Measurements from ENCODE around the gene MRO. TPM values are rescaled to one million over a fixed set of nuclear protein-coding genes. Genes with fewer than 3 reads are reported as not detected.
A peak's percentile ranks its signal among the peaks of the same experiment; 100 is the strongest.

Gene MRO
- total RNA-seq (1 to 10 TPM in 2 of 5 donors, under 1 TPM in 1, not detected in 2; 0.45 to 2.0 (median 1.3) TPM), polyA plus RNA-seq (1 to 10 TPM in 1 of 3 donors, under 1 TPM in 1, not detected in 1; 0.13 to 1.8 TPM)
- long read RNA-seq, donor 1, result 0 reads
- long read RNA-seq, donor 2, result 0 reads
- long read RNA-seq, donor 3, result 0 reads
- long read RNA-seq, donor 4, result 0 reads
- long read RNA-seq, donor 5, result 0 reads
- long read RNA-seq, donor 6, partial matches to known transcripts, result 100 of 100 reads
- long read RNA-seq, donor 6, other reads (novel, unspliced or antisense), result 0 of 100 reads
- long read RNA-seq, donor 7, result 0 reads
- long read RNA-seq, donor 8, result 0 reads
- long read RNA-seq, donor 9, result 0 reads
- long read RNA-seq, donor 10, result 0 reads

GRCh38 chr18:50819728-50820378 is at the start of gene MRO:
MRO (minus strand) TSS chr18:50820016; CDS start chr18:50809400, 10,616 bp downstream.
- H3K27me3 ChIP-seq, result no peaks in the 10 kb centered on the region
- peak; percentile 88 to 94 for DNase-seq
- intact Hi-C loops (cut with DNase I; ENCODE audit: low total_unique reads), result loop anchor here (10.0 kb wide), 1 partner anchor 205 kb away; no protein-coding TSS in a partner anchor
- 1 to 4% (median 2%) methylated on average over 24 of the region's 24 CpGs for WGBS, 5 donors
- H3K9me3 ChIP-seq, result no peaks in the 10 kb centered on the region
- peak within 1 kb of the TSS in 4 of 5 donors; percentile 1 to 55 (median 48) for H3K27ac ChIP-seq
- peak; percentile 47 to 77 (median 57) for TF ChIP-seq POLR2AphosphoS5 (IDR thresholded peaks at IDR 0.05)
- TF ChIP-seq POLR2A (IDR thresholded peaks at IDR 0.05), result no peak
- TF ChIP-seq EP300 (IDR thresholded peaks at IDR 0.05), result peak; percentile 64
- peak in 5 of 7 experiments; percentile 80 to 89 (median 86) for TF ChIP-seq CTCF (IDR thresholded peaks at IDR 0.05)
- H3K36me3 ChIP-seq, result no peaks in the 10 kb centered on the region
- H3K4me3 ChIP-seq, result peak within 1 kb of the TSS; percentile 30 to 51 (median 40)
- peaks cover 21 to 32% (median 24%) of the 10 kb centered on the region in 4 donors for H3K4me1 ChIP-seq

DNA sequence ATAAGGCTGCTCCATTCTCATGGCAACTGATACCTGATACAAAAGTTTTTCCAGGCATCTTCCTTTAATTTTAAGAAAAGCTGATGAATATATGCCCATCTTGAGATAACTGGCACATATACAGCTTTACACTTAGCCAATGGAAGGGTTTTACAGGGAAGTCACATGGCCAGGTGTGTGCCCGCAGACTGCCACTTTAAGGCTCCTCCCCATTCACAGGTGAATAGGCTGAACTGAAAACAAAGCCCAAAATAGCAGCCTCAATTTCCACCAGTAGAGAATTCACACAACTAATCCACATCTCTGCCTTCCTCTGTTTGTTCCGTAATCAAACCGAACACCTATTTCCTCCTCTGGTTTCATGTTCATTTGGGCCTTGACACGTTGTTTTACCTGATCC is 49.3 kb upstream of the MRO start:
- no peak for TF ChIP-seq CTCF (IDR thresholded peaks at IDR 0.05)
- TF ChIP-seq EP300 (IDR thresholded peaks at IDR 0.05), result no peak
- TF ChIP-seq POLR2A (IDR thresholded peaks at IDR 0.05), result no peak
- no peak for TF ChIP-seq POLR2AphosphoS5 (IDR thresholded peaks at IDR 0.05)
- 40 to 69% (median 47%) methylated on average over 4 of the region's 4 CpGs for WGBS, 5 donors
- Histone ChIP-seq H3K4me3 (no peak overlapping the region), H3K4me1 (peaks cover 0 to 24% (median 3%) of the 10 kb centered on the region in 4 donors), H3K9me3 (no peaks in the 10 kb centered on the region), H3K36me3 (no peaks in the 10 kb centered on the region), H3K27me3 (no peaks in the 10 kb centered on the region), H3K27ac (peak overlapping the region in 1 of 5 donors; percentile 9)
- DNase-seq, result no peak
- intact Hi-C loops (cut with DNase I; ENCODE audit: low total_unique reads), result no loop called here

DNA sequence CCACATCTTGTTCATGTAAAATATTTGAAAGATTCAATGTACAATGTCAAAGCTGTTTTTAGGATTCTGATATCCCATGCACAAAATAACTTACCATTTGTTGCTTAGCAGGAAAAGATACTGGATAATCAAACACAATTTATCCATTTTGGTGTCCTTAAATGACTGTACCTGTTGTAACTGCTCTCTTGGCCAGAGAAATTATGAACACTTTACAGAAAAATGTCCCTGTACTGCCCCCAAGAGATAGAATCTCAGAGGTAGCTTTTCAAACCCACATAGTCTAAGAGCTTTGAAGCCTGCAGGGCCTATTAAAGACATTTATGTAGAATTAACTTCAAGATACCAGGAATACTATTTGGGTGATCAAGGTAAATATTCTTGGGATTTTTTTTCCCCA is 46.9 kb upstream of the MRO start:
- H3K4me1 ChIP-seq, result peaks cover 0 to 34% (median 7%) of the 10 kb centered on the region in 4 donors
- no peaks in the 10 kb centered on the region for H3K9me3 ChIP-seq
- intact Hi-C loops (cut with DNase I; ENCODE audit: low total_unique reads), result no loop called here
- no peak overlapping the region for H3K4me3 ChIP-seq
- H3K27ac ChIP-seq, result no peak overlapping the region
- no peaks in the 10 kb centered on the region for H3K36me3 ChIP-seq
- peak in 1 of 2 donors; percentile 39 for DNase-seq
- H3K27me3 ChIP-seq, result no peaks in the 10 kb centered on the region
- TF ChIP-seq POLR2AphosphoS5 (IDR thresholded peaks at IDR 0.05) (no peak), CTCF (IDR thresholded peaks at IDR 0.05) (no peak)

GRCh38 chr18:50863840-50864375 is 44.1 kb upstream of the MRO start:
- 23 to 37% (median 31%) methylated on average over 4 of the region's 4 CpGs for WGBS, 5 donors
- no peak for DNase-seq
- Histone ChIP-seq H3K4me1 (peaks cover 0 to 24% (median 4%) of the 10 kb centered on the region in 4 donors), H3K27ac (no peak overlapping the region), H3K27me3 (no peaks in the 10 kb centered on the region), H3K36me3 (no peaks in the 10 kb centered on the region), H3K9me3 (no peaks in the 10 kb centered on the region), H3K4me3 (no peak overlapping the region)
- TF ChIP-seq CTCF (IDR thresholded peaks at IDR 0.05) (no peak), EP300 (IDR thresholded peaks at IDR 0.05) (no peak), POLR2A (IDR thresholded peaks at IDR 0.05) (no peak), POLR2AphosphoS5 (IDR thresholded peaks at IDR 0.05) (no peak)
- intact Hi-C loops (cut with DNase I; ENCODE audit: low total_unique reads), result no loop called here
